Cardiac fibroblast (primary cell): ENCODE results near the gene SLC38A6.
"Not testable (repeated sequence)": the region's sequence is repeated elsewhere in the genome, so short reads cannot be mapped to it uniquely, and the experiment has no call there.

Source experiments
- DNase-seq, 2 donors: peaks; one replicate each; pipeline versions ENCODE4 v3.0.0 to v3.0.0-alpha.2; 2010; ENCODE audit warnings: low read depth in 2 of 2
- H3K4me3 ChIP-seq, 2 donors: replicated peaks in 1 of 2; 1 replicate in 1 of 2; 2 replicates in 1 of 2; pipeline ENCODE4 v1.5.1; 2011; ENCODE audit warnings: low read depth in 2 of 2, low read length in 2 of 2, mild to moderate bottlenecking in 2 of 2, moderate library complexity in 1 of 2
- TF ChIP-seq, protein P1 (sequence below): IDR thresholded peaks from one replicate; pipeline ENCODE4 v1.5.1; 2011; ENCODE audit warnings: low read depth, mild to moderate bottlenecking, low read length, inconsistent platforms

The SLC38A6 gene

DNA sequence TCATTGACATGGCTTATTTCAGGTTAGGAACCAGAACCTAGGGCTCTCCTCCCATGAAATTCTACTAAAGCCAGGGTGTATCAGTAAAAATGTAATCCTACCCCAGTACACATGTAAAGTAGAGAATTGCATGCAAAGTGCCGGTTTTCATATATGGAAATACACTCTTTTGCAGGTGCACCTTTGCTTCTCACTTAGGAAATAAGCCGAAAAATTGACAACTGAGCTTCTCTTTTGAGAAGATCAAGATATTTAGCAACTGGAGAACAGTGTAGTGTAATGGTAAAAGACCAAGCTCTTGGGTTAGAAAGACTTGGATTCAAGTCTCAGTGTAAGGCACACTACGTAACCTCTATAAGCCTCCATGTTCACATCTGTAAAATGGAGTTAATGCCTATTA lies 82.4 kb downstream of the SLC38A6 start:
- no peak for DNase-seq
- H3K4me3 ChIP-seq = no peak overlapping the region
- TF ChIP-seq, protein P1, sequence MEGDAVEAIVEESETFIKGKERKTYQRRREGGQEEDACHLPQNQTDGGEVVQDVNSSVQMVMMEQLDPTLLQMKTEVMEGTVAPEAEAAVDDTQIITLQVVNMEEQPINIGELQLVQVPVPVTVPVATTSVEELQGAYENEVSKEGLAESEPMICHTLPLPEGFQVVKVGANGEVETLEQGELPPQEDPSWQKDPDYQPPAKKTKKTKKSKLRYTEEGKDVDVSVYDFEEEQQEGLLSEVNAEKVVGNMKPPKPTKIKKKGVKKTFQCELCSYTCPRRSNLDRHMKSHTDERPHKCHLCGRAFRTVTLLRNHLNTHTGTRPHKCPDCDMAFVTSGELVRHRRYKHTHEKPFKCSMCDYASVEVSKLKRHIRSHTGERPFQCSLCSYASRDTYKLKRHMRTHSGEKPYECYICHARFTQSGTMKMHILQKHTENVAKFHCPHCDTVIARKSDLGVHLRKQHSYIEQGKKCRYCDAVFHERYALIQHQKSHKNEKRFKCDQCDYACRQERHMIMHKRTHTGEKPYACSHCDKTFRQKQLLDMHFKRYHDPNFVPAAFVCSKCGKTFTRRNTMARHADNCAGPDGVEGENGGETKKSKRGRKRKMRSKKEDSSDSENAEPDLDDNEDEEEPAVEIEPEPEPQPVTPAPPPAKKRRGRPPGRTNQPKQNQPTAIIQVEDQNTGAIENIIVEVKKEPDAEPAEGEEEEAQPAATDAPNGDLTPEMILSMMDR = no peak

DNA sequence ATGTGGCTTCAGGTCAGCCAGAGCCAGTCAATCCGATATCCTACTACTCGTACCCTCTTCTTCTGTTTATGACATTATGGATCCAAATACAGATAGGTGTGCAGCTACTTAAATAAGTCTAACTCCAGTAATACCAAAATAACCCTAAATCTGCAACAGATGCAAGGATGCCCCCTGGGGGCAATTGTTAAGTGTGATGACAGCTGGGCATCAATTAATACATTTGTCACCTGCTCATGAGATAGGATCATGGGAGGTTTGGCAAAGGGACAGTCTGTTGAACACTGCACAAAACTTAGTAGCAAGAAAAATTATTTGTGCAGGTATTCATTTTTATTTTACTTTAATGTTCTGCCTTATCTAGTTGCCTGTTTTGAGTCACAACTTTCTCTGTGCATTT lies 83.2 kb downstream of the SLC38A6 start:
- DNase-seq = no peak
- TF ChIP-seq, protein P1 = no peak
- no peak overlapping the region for H3K4me3 ChIP-seq

DNA sequence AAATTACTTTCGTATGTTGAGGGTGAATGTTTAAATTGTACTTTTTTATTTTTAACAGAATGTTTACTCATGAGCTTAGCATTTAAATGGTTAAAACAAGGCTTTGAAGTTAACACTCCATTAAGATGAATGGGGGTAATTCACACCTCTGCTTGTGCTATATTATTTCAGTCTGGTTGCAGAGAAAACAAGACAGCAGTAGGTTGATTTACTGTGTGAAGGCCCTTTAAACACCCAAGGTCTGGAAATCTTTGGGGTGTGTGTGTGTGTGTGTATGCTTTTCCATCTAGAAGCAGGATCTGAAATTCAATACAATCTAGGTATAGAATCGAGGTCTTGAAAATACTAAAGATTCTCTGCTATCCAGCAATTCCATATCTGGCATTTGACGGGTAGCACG lies 83.8 kb downstream of the SLC38A6 start:
- DNase-seq = no peak
- TF ChIP-seq, protein P1 = no peak
- H3K4me3 ChIP-seq = no peak overlapping the region

DNA sequence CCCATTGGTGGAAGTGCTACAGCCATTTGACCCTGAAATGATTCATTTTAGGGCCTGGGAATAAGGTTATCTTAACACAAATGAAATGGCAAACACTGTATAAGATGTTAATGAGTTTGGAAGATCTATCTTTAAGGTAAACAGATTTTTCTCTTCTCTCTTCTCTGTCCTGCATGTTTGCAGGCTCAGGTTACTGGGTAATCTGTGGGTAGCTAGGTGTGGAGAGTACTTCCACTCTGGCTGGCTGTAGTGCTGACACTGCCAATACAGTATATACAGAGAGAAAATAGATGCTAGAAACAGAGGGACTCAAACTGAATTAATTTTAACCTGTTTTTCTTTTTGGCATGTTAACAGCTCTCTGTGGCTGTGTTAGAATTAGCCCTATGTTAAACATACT lies 84.6 kb downstream of the SLC38A6 start:
- TF ChIP-seq, protein P1 = no peak
- DNase-seq = no peak
- H3K4me3 ChIP-seq = no peak overlapping the region

DNA sequence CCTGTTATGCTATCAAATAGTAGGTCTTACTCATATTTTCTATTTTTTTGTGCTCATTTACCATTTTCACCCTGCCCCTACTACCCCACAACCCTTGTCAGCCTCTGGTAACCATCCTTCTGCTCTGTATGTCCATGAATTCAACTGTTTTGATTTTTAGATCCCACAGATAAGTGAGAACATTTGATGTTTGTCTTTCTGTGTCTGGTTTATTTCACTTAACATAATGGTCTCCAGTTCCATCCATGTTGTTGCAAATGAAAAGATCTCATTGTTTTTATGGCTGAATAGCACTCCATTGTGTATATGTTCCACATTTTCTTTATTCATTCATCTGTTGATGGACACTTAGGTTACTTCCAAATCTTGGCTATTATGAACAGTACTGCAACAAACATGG lies 91.4 kb downstream of the SLC38A6 start:
- not testable (repeated sequence) for H3K4me3 ChIP-seq, DNase-seq

DNA sequence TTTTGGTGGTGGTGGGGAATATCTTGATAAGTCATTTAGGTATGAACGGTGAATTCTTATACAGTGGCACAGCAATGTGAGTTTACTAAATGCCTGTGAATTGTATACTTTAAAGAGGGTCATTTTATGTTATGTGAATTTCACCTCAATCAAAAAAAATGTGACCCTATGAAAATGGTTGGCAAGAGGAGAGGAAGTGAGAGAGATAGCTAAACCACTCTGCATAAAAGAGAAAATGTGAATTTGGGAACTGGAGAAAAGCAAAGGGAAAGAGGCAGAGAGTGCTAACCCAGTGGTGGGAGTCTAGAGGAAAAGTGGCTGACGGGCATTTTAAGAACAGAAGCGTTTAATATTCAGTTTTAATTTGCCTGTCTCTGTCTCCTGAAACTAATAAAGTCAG lies 93.8 kb downstream of the SLC38A6 start:
- no peak overlapping the region for H3K4me3 ChIP-seq
- TF ChIP-seq, protein P1 = no peak
- DNase-seq = no peak

DNA sequence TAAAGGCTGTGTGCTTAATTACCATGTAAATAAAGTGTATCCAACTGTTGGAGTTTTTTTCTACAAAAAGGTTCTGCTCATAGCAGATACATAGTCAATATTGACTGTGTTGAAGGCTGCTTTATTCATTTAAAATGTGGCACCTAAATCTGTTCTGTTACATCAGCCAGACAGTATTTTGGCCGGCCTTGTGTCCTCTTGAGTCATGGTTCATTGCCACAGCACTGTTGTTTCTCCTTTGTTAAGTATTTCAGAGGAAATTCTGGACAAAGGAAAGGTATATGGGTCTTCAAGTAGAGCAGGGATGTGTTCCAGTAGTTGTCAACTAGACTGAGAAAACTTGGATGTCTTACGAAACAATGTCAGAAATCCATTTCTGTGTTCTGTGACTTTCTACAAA lies 95.5 kb downstream of the SLC38A6 start:
- DNase-seq = peak; percentile 58 to 89
- TF ChIP-seq, protein P1 = no peak
- no peak overlapping the region for H3K4me3 ChIP-seq
